Trophoblast cell (in vitro differentiated cells and primary cell): ENCODE measurements around the gene PROS1.
"Not testable (repeated sequence)": the region's sequence is repeated elsewhere in the genome, so short reads cannot be mapped to it uniquely, and the experiment has no call there.

Experiments
- DNase-seq, 2 donors: peaks; one replicate each; pipeline ENCODE4 v3.0.0-alpha.2; 2016
- H2AFZ ChIP-seq: 2 replicates; pipeline ENCODE4 v1.6.1; 2013; ENCODE audit warnings: low read length, moderate library complexity, mild to moderate bottlenecking; ENCODE audit not compliant: insufficient read depth, poor library complexity
- H2AK5ac ChIP-seq: 2 replicates; pipeline ENCODE4 v1.6.1; 2013; ENCODE audit warnings: mild to moderate bottlenecking, low read length
- H2BK120ac ChIP-seq: 2 replicates; pipeline ENCODE4 v1.6.1; 2013; ENCODE audit warnings: low read length, mild to moderate bottlenecking, moderate library complexity; ENCODE audit not compliant: insufficient read depth, poor library complexity
- H2BK12ac ChIP-seq: 2 replicates; pipeline ENCODE4 v1.6.1; 2013; ENCODE audit warnings: mild to moderate bottlenecking, low read length, moderate library complexity
- H2BK5ac ChIP-seq: 2 replicates; pipeline ENCODE4 v1.6.1; 2013; ENCODE audit warnings: low read length, low read depth, moderate library complexity, mild to moderate bottlenecking; ENCODE audit not compliant: poor library complexity
- H3K14ac ChIP-seq: 2 replicates; pipeline ENCODE4 v1.6.1; 2013; ENCODE audit warnings: mild to moderate bottlenecking, low read length
- H3K18ac ChIP-seq: 2 replicates; pipeline ENCODE4 v1.6.1; 2013; ENCODE audit warnings: mild to moderate bottlenecking, low read length
- H3K23ac ChIP-seq: 2 replicates; pipeline ENCODE4 v1.6.1; 2013; ENCODE audit warnings: low read length
- H3K27ac ChIP-seq: 2 replicates; pipeline ENCODE4 v1.5.1; 2013; ENCODE audit warnings: low read depth, mild to moderate bottlenecking, inconsistent platforms, low read length, moderate library complexity
- H3K27me3 ChIP-seq: 2 replicates; pipeline ENCODE4 v1.6.1; 2013; ENCODE audit warnings: inconsistent platforms, mild to moderate bottlenecking, low read length, moderate library complexity; ENCODE audit not compliant: insufficient read depth
- H3K36me3 ChIP-seq, 2 experiments: 1 replicate in 1 of 2; 2 replicates in 1 of 2; pipeline ENCODE4 v1.6.1; 2013; ENCODE audit warnings: low read length in 2 of 2, mild to moderate bottlenecking in 2 of 2, moderate library complexity in 1 of 2; ENCODE audit not compliant: insufficient read depth in 2 of 2, control insufficient read depth in 1 of 2
- H3K4ac ChIP-seq: 2 replicates; pipeline ENCODE4 v1.6.1; 2013; ENCODE audit warnings: low read depth, mild to moderate bottlenecking, low read length, moderate library complexity
- H3K4me1 ChIP-seq, 2 experiments: 1 replicate in 1 of 2; 2 replicates in 1 of 2; pipeline ENCODE4 v1.6.1; 2013; ENCODE audit warnings: low read length in 2 of 2, mild to moderate bottlenecking in 2 of 2, moderate library complexity in 1 of 2; ENCODE audit not compliant: insufficient read depth in 2 of 2, control insufficient read depth in 1 of 2
- H3K4me2 ChIP-seq: 2 replicates; pipeline ENCODE4 v1.6.1; 2013; ENCODE audit warnings: inconsistent platforms, mild to moderate bottlenecking, low read length, moderate library complexity
- H3K4me3 ChIP-seq: 2 replicates; pipeline ENCODE4 v1.5.1; 2013; ENCODE audit warnings: mild to moderate bottlenecking, low read depth, low read length, inconsistent platforms
- H3K79me1 ChIP-seq: one replicate; pipeline ENCODE4 v1.6.1; 2013; ENCODE audit warnings: low read length
- H3K79me2 ChIP-seq: 2 replicates; pipeline ENCODE4 v1.6.1; 2013; ENCODE audit warnings: low read length, mild to moderate bottlenecking; ENCODE audit not compliant: control insufficient read depth, insufficient read depth, poor library complexity
- H3K9ac ChIP-seq: 2 replicates; pipeline ENCODE4 v1.6.1; 2013; ENCODE audit warnings: mild to moderate bottlenecking, low read length
- H3K9me3 ChIP-seq: 2 replicates; pipeline ENCODE4 v1.6.1; 2013; ENCODE audit warnings: low read depth, mild to moderate bottlenecking, control low read depth, inconsistent platforms, low read length; ENCODE audit not compliant: insufficient read depth
- H4K12ac ChIP-seq: 2 replicates; pipeline ENCODE4 v1.6.1; 2013; ENCODE audit warnings: low read depth, mild to moderate bottlenecking, low read length, moderate library complexity
- H4K8ac ChIP-seq: 2 replicates; pipeline ENCODE4 v1.6.1; 2013; ENCODE audit warnings: low read depth, mild to moderate bottlenecking, low read length, moderate library complexity
- H4K91ac ChIP-seq: one replicate; pipeline ENCODE4 v1.6.1; 2013; ENCODE audit warnings: low read depth, mild to moderate bottlenecking, low read length, moderate library complexity
- WGBS: extraction: QIAGEN DNeasy Blood & Tissue Kit; methylation state at CpG from one replicate; pipeline ENCODE4 v1.1.7; 2013; ENCODE audit warnings: missing lambda C conversion rate; ENCODE audit not compliant: insufficient read length, insufficient coverage; ENCODE audit errors: extremely low coverage; 5-methylcytosine and 5-hydroxymethylcytosine counted together

The PROS1 gene

DNA sequence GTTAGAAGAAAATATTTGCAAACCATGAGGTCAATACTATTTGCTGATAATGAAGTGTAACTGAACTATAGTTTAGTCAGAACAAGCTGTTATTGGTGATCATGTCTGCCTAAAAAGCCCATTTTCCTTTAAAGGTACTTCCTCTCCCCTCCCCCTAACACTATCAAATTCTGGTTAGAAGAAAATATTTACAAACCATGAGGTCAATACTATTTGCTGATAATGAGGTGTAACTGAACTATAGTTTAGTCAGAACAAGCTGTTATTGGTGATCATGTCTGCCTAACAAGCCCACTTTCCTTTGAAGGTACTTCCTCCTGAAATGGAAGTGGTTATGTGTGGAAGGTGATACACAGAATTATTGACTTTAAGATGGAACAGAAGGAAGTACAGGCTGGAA, 46.9 kb downstream of the PROS1 start:
- no peak overlapping the region for H3K4me3 ChIP-seq
- H3K23ac ChIP-seq, result no peak overlapping the region
- H3K4me2 ChIP-seq, result no peak overlapping the region
- H2AK5ac ChIP-seq, result no peak overlapping the region
- H3K18ac ChIP-seq, result no peak overlapping the region
- no peaks in the 10 kb centered on the region for H3K27me3 ChIP-seq
- no peak overlapping the region for H2BK5ac ChIP-seq
- H3K14ac ChIP-seq, result no peak overlapping the region
- H3K36me3 ChIP-seq, result no peaks in the 10 kb centered on the region
- no peak overlapping the region for H4K91ac ChIP-seq
- no peak for DNase-seq
- H2AFZ ChIP-seq, result no peak overlapping the region
- no peak overlapping the region for H3K9ac ChIP-seq
- no peaks in the 10 kb centered on the region for H3K79me1 ChIP-seq
- H2BK12ac ChIP-seq, result no peak overlapping the region
- H4K8ac ChIP-seq, result no peak overlapping the region
- H3K4me1 ChIP-seq, result no peaks in the 10 kb centered on the region
- peaks cover 4% of the 10 kb centered on the region for H3K9me3 ChIP-seq
- no peak overlapping the region for H3K27ac ChIP-seq
- H3K4ac ChIP-seq, result no peak overlapping the region
- no peak overlapping the region for H2BK120ac ChIP-seq
- H3K79me2 ChIP-seq, result no peaks in the 10 kb centered on the region
- H4K12ac ChIP-seq, result no peak overlapping the region

DNA sequence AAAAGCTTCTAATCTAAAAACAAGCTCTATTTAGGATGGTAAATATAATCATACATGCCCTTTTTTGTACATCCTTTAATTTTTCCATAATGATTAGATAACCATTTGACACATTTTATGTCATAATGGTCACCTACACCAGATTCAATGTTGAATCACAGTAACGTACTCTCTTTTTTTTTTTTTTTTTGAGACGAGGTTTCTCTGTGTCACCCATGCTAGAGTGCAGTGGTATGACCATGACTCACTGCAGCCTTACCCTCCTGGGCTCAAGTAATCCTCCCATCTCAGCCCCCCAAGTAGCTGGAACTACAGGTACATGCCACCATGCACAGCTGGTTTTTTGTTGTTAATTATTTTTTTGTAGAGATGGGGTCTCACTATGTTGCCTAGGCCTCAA, 49.2 kb downstream of the PROS1 start:
- Histone ChIP-seq H2AFZ (no peak overlapping the region), H3K9ac (no peak overlapping the region), H3K4me1 (no peaks in the 10 kb centered on the region), H3K23ac (no peak overlapping the region), H3K4me3 (no peak overlapping the region), H3K79me2 (no peaks in the 10 kb centered on the region), H4K8ac (no peak overlapping the region), H2AK5ac (no peak overlapping the region), H3K4me2 (no peak overlapping the region), H2BK5ac (no peak overlapping the region), H4K12ac (no peak overlapping the region), H4K91ac (no peak overlapping the region), H2BK120ac (no peak overlapping the region), H2BK12ac (no peak overlapping the region), H3K79me1 (no peaks in the 10 kb centered on the region), H3K4ac (no peak overlapping the region), H3K27me3 (no peaks in the 10 kb centered on the region), H3K14ac (no peak overlapping the region), H3K9me3 (peaks cover 4% of the 10 kb centered on the region), H3K18ac (no peak overlapping the region), H3K36me3 (no peaks in the 10 kb centered on the region), H3K27ac (no peak overlapping the region)
- DNase-seq, result no peak
- no CpG with 5 or more reads among the region's 2 CpGs for WGBS

DNA sequence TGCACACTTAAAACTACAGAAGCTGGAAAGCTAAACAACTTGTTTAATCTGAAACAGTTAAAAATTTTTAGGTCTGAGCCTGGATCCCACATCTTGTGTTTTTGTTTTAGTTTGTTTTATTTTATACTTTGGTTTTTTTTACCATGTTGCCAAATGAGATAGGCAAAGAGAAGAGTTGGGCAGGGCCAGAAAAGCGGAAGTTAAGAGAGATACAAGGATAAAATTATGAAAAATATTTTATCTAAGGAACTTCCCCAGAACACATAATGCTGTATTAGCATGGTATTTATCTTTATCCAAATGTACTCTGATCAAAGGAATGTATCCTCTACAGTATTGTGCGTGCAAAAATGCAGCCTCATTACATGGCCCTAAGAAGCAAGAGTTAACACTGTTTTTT, 50.7 kb downstream of the PROS1 start:
- Histone ChIP-seq H3K14ac (no peak overlapping the region), H2AFZ (no peak overlapping the region), H4K8ac (no peak overlapping the region), H3K4ac (no peak overlapping the region), H3K79me2 (no peaks in the 10 kb centered on the region), H2BK5ac (no peak overlapping the region), H2BK12ac (no peak overlapping the region), H3K36me3 (no peaks in the 10 kb centered on the region), H3K4me2 (no peak overlapping the region), H3K79me1 (no peaks in the 10 kb centered on the region), H2AK5ac (no peak overlapping the region), H3K4me3 (no peak overlapping the region), H3K18ac (no peak overlapping the region), H3K27ac (no peak overlapping the region), H3K9me3 (peaks cover 4% of the 10 kb centered on the region), H3K27me3 (no peaks in the 10 kb centered on the region), H4K12ac (no peak overlapping the region), H4K91ac (no peak overlapping the region), H3K9ac (no peak overlapping the region), H2BK120ac (no peak overlapping the region), H3K4me1 (no peaks in the 10 kb centered on the region), H3K23ac (no peak overlapping the region)
- DNase-seq, result no peak
- WGBS, result no CpG with 5 or more reads among the region's 2 CpGs

DNA sequence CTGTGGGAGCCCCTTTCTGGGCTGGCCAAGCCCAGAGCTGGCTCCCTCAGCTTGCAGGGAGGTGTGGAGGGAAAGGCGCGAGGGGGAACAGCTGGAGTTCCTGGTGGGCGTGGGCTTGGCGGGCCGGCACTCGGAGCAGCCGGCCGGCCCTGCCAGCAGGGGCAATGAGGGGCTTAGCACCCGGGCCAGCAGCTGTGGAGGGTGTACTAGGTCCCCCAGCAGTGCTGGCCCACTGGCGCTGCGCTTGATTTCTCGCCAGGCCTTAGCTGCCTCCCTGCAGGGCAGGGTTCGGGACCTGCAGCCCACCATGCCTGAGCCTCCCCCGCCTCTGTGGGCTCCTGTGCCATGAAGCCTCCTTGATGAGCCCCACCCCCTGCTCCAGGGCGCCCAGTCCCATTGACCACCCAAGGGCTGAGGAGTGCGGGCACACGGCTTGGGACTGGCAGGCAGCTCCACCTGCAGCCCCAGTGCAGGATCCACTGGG, 56.1 kb downstream of the PROS1 start:
- not testable (repeated sequence) for H3K23ac ChIP-seq, H3K18ac ChIP-seq, H2BK5ac ChIP-seq, H2BK12ac ChIP-seq, DNase-seq, H4K12ac ChIP-seq, H3K14ac ChIP-seq, H3K4me2 ChIP-seq, H3K79me1 ChIP-seq, H2AK5ac ChIP-seq, H3K27ac ChIP-seq, H2BK120ac ChIP-seq, H3K9ac ChIP-seq, H3K27me3 ChIP-seq, H4K91ac ChIP-seq, H3K36me3 ChIP-seq, H4K8ac ChIP-seq, H2AFZ ChIP-seq, H3K79me2 ChIP-seq, H3K4me3 ChIP-seq, H3K4ac ChIP-seq, H3K4me1 ChIP-seq
- peaks cover 12% of the 10 kb centered on the region for H3K9me3 ChIP-seq
- WGBS, result no CpG with 5 or more reads among the region's 17 CpGs
